GM21447 (cell line): ENCODE measurements around the gene TMEM38B.
"Not testable (repeated sequence)": the region's sequence is repeated elsewhere in the genome, so short reads cannot be mapped to it uniquely, and the experiment has no call there.

Source experiments
- ATAC-seq: cut with Tn5 transposase; IDR thresholded peaks from one replicate; pipeline ENCODE4 v1.9.1; 2021; ENCODE audit not compliant: unreplicated experiment

Gene TMEM38B

DNA sequence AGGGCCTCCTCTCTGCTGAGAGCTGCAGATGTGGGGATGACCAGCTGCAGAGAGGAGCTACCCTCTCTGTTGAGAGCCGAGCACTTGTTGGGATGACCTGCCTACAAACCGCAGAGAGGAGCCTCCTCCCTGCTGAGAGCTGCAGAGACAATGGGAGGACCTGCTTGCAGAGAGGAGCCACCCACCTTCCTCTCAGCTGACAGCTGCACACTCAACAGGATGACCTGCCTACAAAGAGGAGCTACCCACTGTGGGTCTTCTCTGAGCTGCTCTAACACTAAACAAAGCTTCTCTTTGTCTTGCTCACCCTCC is 19.6 kb downstream of the TMEM38B start:
- no peak for ATAC-seq

DNA sequence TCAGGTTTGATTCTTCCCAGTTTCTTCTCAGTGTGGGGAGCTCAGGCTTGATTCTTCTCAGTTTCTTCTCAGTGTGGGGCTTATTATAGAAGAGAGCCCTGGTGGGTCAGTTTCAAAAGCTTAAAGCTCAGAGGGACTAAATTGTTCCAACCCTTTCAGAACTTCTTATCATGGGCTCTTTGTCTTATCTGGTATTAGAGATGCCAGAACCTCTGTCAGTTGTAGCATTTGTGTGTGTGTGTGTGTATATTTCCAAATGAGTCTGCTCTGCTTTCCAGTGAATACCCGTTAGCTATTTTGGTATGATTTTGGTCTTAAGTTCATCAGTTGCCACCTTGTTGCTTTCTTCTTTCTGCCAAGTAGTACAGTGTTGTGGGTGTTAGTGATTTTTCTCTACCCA is 21.8 kb downstream of the TMEM38B start:
- ATAC-seq: no peak

DNA sequence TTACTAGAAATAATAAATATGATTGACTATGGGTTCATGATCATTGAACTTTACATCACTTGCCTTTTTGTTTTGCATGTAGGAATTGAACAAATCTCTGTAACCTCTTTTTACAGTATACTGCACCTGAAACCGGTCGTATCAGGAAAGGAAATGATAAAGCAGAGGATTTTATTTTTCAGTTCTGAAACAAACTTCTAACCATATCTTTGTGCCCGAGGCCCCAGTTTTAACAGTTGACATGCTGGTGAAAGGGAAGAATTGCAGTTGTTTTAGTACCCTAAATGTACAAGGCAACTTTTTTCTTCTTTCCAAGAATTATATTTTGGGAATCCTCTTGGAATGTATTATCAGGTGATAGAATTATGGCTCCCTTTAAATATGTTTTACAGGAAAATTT is 27.8 kb downstream of the TMEM38B start:
- no peak for ATAC-seq

DNA sequence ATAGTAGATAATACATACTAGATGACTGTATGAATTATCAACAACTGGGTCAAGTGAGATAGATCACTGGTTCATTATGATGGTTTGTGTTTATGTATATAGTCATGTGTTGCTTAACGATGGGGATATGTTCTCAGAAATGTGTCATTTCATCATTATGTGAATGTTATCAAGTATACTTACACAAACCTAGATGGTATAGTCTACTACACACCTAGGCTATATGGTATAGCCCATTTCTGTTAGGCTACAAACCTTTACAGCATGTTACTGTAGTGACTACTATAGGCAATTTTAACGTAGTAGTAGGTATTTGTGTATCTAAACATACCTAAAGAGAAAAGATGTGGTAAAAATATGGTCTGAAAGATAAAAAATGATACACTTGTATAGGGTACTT is 31.0 kb downstream of the TMEM38B start:
- ATAC-seq: no peak

DNA sequence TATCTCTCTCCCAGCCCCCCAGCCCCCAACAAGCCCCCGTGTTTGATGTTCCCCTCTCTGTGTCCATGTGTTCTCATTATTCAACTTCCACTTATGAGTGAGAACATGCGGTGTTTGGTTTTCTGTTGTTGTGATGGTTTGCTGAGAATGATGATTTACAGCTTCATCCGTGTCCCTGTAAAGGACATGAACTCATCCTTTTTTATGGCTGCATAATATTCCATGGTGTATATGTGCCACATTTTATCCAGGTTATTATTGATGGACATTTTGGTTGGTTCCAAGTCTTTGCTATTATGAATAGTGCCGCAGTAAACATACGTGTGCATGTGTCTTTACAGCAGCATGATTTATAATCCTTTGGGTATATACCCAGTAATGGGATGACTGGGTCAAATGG is 33.9 kb downstream of the TMEM38B start:
- not testable (repeated sequence) for ATAC-seq

DNA sequence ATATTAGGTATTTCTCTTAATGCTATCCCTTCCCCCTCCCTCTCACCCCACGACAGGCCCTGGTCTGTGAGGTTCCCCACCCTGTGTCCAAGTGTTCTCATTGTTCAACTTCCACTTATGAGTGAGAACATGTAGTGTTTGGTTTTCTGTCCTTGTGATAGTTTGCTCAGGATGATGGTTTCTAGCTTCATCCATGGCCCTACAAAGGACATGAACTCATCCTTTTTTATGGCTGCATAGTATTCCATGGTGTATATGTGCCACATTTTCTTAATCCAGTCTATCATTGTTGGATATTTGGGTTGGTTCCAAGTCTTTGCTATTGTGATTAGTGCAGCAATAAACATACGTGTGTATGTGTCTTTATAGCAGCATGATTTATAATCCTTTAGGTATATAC is 37.1 kb downstream of the TMEM38B start:
- not testable (repeated sequence) for ATAC-seq

DNA sequence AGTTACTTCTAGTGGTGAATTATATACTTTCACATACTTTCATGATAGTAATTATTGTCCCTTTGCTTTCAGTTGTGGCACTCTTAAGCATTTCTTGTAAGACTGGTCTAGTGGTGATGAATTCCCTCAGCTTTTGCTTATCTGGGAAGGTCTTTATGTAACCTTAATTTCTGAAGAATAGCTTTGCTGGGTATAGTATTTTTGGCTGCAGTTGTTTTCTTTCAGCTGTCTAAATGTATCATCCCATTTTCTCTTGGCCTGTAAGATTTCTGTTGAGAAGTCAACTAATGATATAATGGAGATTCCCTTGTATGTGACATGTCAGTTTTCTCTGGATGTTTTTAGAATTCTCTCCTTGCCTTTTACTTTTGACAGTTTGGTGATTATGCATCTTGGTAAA is 41.0 kb downstream of the TMEM38B start:
- no peak for ATAC-seq

DNA sequence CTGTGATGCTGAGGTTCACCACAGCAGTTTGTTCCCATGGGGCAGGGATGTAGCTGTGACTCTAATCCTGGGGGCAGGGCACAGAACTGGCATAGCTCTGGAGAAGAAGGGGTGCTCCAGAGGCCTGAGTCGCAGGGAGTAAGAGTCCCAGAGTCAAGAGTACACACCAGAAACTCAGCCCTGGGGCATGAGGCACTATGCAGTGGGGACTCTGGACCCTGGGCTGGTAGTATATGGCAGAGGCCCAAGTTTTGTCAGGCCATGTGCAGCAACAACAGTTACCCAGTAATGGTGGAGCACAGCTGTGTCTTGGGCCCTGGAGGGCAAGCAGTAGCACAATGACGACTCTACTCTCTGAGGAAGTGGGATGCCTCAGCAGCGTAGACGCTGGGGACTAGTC is 42.9 kb downstream of the TMEM38B start:
- ATAC-seq: no peak

DNA sequence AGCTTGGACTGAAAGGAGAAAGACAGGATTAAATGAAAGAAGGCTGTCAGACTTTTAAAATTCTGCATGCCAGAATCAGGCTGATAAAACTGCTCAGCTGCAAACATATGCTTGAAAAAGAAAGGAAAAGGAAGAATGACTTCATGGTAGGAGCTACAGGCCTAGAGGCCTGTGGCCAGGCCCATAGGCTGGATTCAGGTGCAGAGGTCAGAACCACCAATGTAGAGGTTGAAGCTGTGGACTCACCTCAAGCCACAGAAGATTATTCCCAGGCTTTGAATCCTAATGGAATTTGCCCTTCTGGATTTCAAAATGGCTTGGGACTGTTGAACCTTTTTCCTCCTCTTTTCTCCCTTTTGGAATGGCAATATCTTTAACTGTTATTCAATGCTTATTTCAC is 47.7 kb downstream of the TMEM38B start:
- no peak for ATAC-seq

DNA sequence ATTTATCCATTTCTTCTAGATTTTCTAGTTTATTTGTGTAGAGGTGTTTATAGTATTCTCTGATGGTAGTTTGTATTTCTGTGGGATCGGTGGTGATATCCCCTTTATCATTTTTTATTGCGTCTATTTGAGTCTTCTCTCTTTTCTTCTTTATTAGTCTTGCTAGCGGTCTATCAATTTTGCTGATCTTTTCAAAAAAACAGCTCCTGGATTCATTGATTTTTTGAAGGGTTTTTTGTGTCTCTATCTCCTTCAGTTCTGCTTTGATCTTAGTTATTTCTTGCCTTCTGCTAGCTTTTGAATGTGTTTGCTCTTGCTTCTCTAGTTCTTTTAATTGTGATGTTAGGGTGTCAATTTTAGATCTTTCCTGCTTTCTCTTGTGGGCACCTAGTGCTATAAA is 53.0 kb downstream of the TMEM38B start:
- not testable (repeated sequence) for ATAC-seq

DNA sequence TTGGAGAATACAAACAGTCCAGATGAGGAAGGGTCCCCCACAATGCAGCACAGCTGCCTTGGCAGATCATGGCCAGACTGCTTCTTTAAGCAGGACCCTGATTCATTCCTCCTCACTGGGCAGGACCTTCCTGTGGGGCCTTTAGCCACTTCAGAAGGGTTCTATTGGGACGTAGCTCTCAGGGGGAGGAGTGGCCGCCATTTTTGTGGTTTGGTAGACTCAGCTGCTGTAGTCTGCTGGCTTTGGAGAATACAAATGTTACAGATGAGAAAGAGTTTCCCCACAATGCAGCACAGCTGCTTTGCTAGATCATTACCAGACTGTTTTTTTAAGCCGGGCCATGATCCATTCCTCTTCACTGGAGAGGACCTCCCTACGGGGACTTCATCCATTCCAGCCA is 57.4 kb downstream of the TMEM38B start:
- ATAC-seq: no peak

DNA sequence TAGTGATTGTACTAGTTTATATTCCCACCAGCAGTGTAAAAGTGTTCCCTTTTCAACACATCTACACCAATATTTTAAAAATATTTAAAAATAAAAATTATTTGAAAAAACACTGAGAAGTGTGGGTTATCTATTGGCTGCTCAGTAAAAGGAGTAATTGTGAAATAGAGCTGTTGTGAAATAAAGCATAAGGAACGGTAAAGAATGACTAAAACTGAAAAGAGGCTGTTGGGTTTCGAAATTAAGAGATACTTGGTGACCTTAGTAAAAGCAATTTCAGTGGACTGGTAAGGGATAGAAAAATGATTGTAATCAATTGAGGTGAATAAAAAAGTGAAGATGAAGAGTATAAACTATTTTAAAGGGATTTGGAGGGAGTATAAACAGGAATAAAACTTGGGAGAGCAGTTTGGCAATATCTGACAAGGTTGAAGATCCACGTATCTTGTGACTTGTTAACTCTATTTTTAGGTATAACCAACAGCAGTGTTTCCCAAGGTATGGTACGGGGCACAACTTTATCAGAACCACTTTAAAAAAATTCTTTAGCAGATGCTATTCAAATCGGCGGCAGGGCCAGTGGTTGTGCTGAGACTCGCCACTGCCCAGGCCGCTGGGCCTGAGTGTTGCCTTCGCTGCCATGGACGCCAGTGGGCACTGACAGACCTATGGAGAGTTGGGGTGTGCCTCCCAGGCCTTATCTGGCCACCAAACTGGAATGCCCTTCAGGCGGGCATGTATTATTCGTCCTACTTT is 63.3 kb downstream of the TMEM38B start:
- ATAC-seq: no peak

DNA sequence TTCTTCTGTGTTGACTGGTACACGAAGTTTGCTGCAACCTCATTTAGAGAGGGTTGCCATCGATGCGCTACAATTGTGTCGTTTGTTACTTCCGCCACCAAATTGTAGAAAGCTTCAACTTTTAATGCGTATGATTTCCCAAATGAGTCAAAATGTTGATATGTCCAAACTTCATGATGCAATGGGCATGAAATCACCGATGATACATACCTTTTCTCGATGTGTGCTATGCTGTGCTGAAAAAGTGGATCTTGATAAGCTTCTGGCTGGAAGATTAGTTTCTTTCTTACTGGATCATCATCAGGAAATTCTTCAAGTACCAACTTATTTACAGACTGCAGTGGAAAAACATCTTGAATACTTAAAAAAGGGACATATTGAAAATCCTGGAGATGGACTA is 65.7 kb downstream of the TMEM38B start:
- ATAC-seq: no peak

DNA sequence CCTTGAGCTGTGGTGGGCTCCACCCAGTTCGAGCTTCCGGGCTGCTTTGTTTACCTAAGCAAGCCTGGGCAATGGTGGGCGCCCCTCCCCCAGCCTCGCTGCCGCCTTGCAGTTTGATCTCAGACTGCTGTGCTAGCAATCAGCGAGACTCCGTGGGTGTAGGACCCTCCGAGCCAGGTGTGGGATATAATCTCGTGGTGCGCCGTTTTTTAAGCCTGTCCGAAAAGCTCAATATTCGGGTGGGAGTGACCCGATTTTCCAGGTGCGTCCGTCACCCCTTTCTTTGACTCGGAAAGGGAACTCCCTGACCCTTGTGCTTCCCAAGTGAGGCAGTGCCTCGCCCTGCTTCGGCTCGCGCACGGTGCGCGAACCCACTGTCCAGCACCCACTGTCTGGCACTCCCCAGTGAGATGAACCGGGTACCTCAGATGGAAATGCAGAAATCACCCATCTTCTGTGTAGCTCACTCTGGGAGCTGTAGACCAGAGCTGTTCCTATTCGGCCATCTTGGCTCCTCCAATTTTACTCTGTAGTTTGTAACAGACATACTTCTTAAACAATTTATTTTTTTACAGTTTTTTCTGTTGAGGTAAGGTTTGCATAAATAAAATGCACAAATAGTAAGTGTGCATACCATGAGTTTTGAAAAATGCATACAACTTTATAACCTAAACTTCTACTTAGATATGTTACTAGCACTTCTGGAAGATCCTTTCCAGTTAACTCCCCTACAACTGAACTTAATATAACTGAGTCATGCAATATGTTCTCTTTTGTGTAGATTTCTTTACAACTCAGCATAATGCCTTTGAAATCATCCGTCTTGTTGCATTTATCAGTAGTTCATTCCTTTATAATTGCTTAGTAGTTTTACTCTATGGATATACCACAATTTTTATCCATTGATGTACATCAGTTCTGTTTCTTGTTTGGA is 88.5 kb downstream of the TMEM38B start:
- ATAC-seq: not testable (repeated sequence)

DNA sequence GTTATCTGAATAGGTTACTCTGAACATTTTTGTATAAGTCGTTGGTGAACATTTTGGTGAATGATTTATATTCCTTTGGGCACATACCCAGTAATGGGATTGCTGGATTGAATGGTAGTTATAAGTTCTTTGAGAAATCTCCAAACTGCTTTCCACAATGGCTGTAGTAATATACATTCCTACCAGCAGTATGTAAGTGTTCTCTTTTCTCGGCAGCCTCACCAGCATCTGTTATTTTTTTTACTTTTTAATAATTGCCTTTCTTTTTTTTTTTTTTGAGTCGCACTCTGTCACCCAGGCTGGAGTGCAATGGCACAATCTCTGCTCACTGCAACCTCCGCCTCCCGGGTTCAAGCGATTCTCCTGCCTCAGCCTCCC is 89.1 kb downstream of the TMEM38B start:
- ATAC-seq: not testable (repeated sequence)

DNA sequence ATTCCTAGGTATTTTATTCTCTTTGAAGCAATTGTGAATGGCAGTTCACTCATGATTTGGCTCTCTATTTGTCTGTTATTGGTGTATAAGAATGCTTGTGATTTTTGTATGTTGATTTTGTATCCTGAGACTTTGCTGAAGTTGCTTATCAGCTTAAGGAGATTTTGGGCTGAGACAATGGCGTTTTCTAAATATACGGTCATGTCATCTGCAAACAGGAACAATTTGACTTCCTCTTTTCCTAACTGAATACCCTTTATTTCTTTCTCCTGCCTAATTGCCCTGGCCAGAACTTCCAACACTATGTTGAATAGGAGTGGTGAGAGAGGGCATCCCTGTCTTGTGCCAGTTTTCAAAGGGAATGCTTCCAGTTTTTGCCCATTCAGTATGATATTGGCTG is 92.5 kb downstream of the TMEM38B start:
- not testable (repeated sequence) for ATAC-seq

DNA sequence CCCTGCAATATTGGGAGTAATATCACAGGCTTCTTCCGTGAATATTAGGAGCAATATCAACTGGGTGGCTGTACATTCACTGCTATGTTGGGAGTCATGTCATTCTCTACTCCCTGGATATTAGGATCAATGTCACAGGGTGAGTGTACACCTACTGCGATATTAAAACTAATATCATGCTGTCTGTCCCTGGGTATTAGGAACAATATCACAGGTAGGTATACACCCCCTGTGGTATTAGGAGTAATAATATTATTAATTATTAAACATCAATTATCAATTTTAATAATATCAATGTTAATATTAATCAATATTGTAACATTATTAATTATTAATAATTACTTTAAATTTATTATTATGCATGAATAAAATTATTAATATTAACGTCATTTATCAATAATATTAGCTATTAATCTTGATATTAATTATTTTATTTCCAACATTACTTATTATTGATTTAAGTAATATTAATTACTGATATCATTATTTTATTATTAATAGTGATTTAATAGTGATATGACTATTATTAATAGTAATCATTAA is 121.9 kb downstream of the TMEM38B start:
- no peak for ATAC-seq

DNA sequence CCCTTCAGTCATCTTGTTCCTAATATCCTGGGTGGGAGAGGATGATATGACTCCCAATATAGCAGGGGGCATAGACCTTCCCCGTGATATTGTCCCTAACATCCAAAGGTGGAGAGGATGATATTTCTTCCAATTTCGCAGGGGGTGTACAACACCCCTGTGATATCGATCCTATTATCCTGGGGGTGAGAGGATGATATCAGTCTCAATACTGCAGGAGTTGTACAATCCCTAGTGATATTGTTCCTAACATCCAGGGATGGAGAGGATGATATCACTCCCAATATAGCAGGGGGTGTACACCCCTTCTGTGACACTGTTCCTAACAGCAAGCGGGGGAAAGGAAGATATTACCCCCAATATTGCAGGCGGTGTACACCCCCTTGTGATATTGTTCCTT is 122.6 kb downstream of the TMEM38B start:
- no peak for ATAC-seq

DNA sequence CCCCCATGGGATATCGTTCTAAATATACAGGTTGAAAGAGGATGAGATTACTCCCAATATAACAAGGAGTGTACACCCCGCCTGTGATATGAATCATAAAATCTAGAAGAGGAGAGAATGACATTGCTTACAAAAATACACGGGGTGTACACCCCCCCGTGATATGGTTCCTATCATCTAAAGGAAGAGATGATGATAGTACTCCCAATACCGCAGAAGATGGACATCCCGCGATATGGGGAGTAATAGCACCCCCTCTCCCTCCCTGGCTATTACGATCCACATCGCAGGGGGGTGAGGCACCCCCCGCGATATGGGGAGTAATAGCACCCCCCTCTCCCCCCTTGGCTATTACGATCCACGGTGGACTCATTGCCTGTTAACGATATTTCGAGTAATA is 124.6 kb downstream of the TMEM38B start:
- ATAC-seq: no peak

DNA sequence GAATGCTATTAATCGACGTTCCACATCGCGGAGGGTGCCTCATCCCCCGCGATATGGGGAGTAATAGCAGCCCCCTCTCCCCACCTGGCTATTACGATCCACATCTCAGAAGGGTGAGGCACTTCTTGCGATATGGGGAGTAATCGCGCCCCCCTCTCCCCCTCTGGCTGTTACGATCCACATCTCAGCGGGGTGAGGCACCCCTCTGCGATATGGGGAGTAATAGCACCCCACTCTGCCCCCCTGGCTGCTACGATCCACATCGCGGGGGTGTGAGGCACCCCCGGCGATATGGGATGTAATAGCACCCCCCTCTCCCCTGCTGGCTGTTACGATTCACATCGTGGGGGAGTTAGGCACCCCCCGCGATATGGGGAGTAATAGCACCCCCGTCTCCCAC is 128.5 kb downstream of the TMEM38B start:
- no peak for ATAC-seq
